Measurements from ENCODE around the gene MT1F. TPM values are rescaled to one million over a fixed set of nuclear protein-coding genes. Genes with fewer than 3 reads are reported as not detected.

MT1F gene
- total RNA-seq, 1 experiment from 2014 or later = 7.3 TPM

- no peaks in the 10 kb centered on the region for H3K36me3 ChIP-seq (ENCODE audit: control insufficient read depth in 1 of 2, insufficient read depth in 2 of 2, low read length in 2 of 2)
- no peak overlapping the region for H3K27ac ChIP-seq (ENCODE audit: low read depth, low read length)
- intact Hi-C loops (cut with micrococcal nuclease) = no loop called here
- no peaks in the 10 kb centered on the region for H3K9me3 ChIP-seq (ENCODE audit: control insufficient read depth in 1 of 2, insufficient read depth in 1 of 2, low read depth in 1 of 2, low read length in 2 of 2)
- H3K4me3 ChIP-seq (replicated peaks in 1 of 2; ENCODE audit: low read depth in 1 of 2, low read length in 2 of 2) = peak overlapping the region; percentile 17 to 46
- H4K20me1 ChIP-seq (ENCODE audit: insufficient read depth) = no peaks in the 10 kb centered on the region
- peak overlapping the region; percentile 43; the same call in 1 of the 2 replicates for H3K9ac ChIP-seq (ENCODE audit: low read length)
- peak overlapping the region; percentile 72 for H3K4me2 ChIP-seq (ENCODE audit: low read length)
- peak overlapping the region; percentile 46 for H2AFZ ChIP-seq (ENCODE audit: low read depth, low read length, poor library complexity, severe bottlenecking)
- DNase-seq (ENCODE audit: low read depth, low spot score) (no peak), ATAC-seq (no peak)
- H3K9me2 ChIP-seq (ENCODE audit: insufficient read depth) = no peaks in the 10 kb centered on the region
- no peaks in the 10 kb centered on the region for H3K79me2 ChIP-seq (ENCODE audit: insufficient read depth, low read length)
- POLR2A ChIA-PET = interaction anchor here (0.8 to 2.8 kb wide), 8 partner anchors 9 to 35 kb away, joined by 3 to 47 read pairs (median 4); partner anchors contain the start of genes MT1E and MT2A
- BruUV-seq (replicated peaks) = no TSS peak
- H3K27me3 ChIP-seq (ENCODE audit: insufficient read depth, low read length) = no peaks in the 10 kb centered on the region
- TF ChIP-seq MAX (IDR thresholded peaks at IDR 0.05) (no peak), JUND (IDR thresholded peaks at IDR 0.05) (no peak), EZH2 (IDR thresholded peaks at IDR 0.05) (no peak), RAD21 (IDR thresholded peaks at IDR 0.05; ENCODE audit: low read depth) (no peak), REST (IDR thresholded peaks at IDR 0.05; ENCODE audit: low read depth) (no peak), EGR1 (IDR thresholded peaks at IDR 0.05; ENCODE audit: low read depth) (no peak), TCF7L2 (IDR thresholded peaks at IDR 0.05; ENCODE audit: borderline replicate concordance, extremely low read depth, insufficient read depth, insufficient read length) (no peak), FOSL1 (IDR thresholded peaks at IDR 0.05; ENCODE audit: low read depth) (no peak), ZBTB33 (IDR thresholded peaks at IDR 0.05; ENCODE audit: extremely low read depth, insufficient replicate concordance, low read length) (no peak), ELF1 (IDR thresholded peaks at IDR 0.05; ENCODE audit: borderline replicate concordance, low read depth) (no peak), YY1 (IDR thresholded peaks at IDR 0.05; ENCODE audit: extremely low read depth, insufficient replicate concordance, low read depth, low read length) (no peak)
- H3K4me1 ChIP-seq (ENCODE audit: control insufficient read depth in 1 of 2, insufficient read depth in 2 of 2, low read length in 2 of 2) = peaks cover 11 to 21% of the 10 kb centered on the region in 2 experiments
- RAD21 ChIA-PET (ENCODE audit: low non-redundant PET in 1 of 2, low total read pairs in 2 of 2, uncharacterized antibody in 2 of 2, unreplicated experiment in 2 of 2) = interaction anchor here (0.8 to 1.1 kb wide), 2 partner anchors 17 to 58 kb away, joined by 4 to 5 read pairs; no protein-coding TSS in a partner anchor
- CTCF ChIA-PET = interaction anchor here (0.6 to 2.4 kb wide), 8 partner anchors 13 to 1565 kb away, joined by 3 to 11 read pairs (median 3); no protein-coding TSS in a partner anchor
Measured at GRCh38 chr16:56643833-56644232, 13.9 kb upstream of the MT1F start.

All from HCT116 (cell line).